Ascending aorta (tissue), 2 donors: ENCODE data around the gene NACAD. TPM values are rescaled to one million over a fixed set of nuclear protein-coding genes. Genes with fewer than 3 reads are reported as not detected.
"Not testable (repeated sequence)": the region's sequence is repeated elsewhere in the genome, so short reads cannot be mapped to it uniquely, and the experiment has no call there.

Experiments used
- DNase-seq, 2 donors: peaks; one replicate each; pipeline ENCODE4 v3.0.0-alpha.2; 2019; ENCODE audit warnings: low spot score in 2 of 2
- H3K27ac ChIP-seq, 2 donors: fragments of 200-600 bp; sonication (generic); one replicate each; pipeline ENCODE4 v1.5.1; 2016 to 2017; ENCODE audit warnings: mild to moderate bottlenecking in 1 of 2
- H3K27me3 ChIP-seq: fragments of 200-600 bp; sonication (generic); one replicate; pipeline ENCODE4 v1.5.1; 2017
- H3K36me3 ChIP-seq, 2 donors: fragments of 200-600 bp; sonication (generic); one replicate each; pipeline ENCODE4 v1.5.1; 2016
- H3K4me1 ChIP-seq, 2 donors: fragments of 200-600 bp; sonication (generic); one replicate each; pipeline ENCODE4 v1.5.1; 2016 to 2017; ENCODE audit warnings: mild to moderate bottlenecking in 1 of 2
- H3K4me3 ChIP-seq, 2 donors: fragments of 200-600 bp; sonication (generic); one replicate each; pipeline ENCODE4 v1.5.1; 2016 to 2017; ENCODE audit warnings: mild to moderate bottlenecking in 1 of 2
- H3K9me3 ChIP-seq, 2 donors: fragments of 200-600 bp; sonication (generic); one replicate each; pipeline ENCODE4 v1.5.1; 2016
- intact Hi-C: fragments of 100-400 bp; cut with DNase I; formaldehyde crosslinking; loops from one replicate; pipeline ENCODE4 v1.15.1; 2023
- total RNA-seq: library from RNA; depleted of rRNA; stranded (reverse); fragments of >200 nt; gene quantifications from one replicate; pipeline ENCODE4 v1.1.0, GENCODE V29; 2016
- TF ChIP-seq, protein P1 (sequence below), 3 experiments: fragments of 200-600 bp in 2 of 3; fragments of 450-650 bp in 1 of 3; sonication (generic) in 2 of 3; IDR thresholded peaks; one replicate each; pipeline ENCODE4 v1.5.1; 2016 to 2019; ENCODE audit warnings: antibody characterized with exemption in 3 of 3, mild to moderate bottlenecking in 1 of 3, moderate library complexity in 1 of 3

The NACAD gene
- total RNA-seq, 1 donor from 2014 or later, result 7.1 TPM

DNA sequence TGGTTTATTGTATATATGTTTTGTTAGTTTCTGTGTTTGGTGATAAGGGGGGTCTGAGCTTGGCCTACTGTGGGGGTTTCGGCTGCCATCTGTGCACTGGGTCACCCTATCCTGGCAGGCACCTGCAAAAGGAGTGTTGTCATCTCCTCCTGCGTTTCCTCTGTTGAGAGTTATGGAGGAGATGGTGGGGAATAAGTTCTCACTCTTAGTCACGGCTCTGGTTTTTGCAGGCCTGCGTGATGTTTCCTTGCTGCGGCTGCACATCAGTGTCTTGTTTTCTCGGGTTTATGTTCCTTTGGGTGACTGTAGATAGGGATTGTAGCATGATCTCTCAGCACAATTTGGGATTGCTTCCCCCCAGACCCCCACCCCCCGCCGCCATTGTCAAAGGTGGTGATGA, 52.0 kb downstream of the NACAD start:
- intact Hi-C loops, result no loop called here
- Histone ChIP-seq H3K27me3 (no peaks in the 10 kb centered on the region), H3K9me3 (no peaks in the 10 kb centered on the region), H3K36me3 (peaks cover 17 to 19% of the 10 kb centered on the region in 2 donors), H3K4me1 (peaks cover 0 to 8% of the 10 kb centered on the region in 2 donors), H3K27ac (no peak overlapping the region), H3K4me3 (no peak overlapping the region)
- DNase-seq, result no peak
- TF ChIP-seq, protein P1, sequence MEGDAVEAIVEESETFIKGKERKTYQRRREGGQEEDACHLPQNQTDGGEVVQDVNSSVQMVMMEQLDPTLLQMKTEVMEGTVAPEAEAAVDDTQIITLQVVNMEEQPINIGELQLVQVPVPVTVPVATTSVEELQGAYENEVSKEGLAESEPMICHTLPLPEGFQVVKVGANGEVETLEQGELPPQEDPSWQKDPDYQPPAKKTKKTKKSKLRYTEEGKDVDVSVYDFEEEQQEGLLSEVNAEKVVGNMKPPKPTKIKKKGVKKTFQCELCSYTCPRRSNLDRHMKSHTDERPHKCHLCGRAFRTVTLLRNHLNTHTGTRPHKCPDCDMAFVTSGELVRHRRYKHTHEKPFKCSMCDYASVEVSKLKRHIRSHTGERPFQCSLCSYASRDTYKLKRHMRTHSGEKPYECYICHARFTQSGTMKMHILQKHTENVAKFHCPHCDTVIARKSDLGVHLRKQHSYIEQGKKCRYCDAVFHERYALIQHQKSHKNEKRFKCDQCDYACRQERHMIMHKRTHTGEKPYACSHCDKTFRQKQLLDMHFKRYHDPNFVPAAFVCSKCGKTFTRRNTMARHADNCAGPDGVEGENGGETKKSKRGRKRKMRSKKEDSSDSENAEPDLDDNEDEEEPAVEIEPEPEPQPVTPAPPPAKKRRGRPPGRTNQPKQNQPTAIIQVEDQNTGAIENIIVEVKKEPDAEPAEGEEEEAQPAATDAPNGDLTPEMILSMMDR (IDR thresholded peaks at IDR 0.05), result no peak

- intact Hi-C loops, result no loop called here
- TF ChIP-seq, protein P1 (IDR thresholded peaks at IDR 0.05), result no peak
- Histone ChIP-seq H3K36me3 (peaks cover 12 to 14% of the 10 kb centered on the region in 2 donors), H3K27me3 (no peaks in the 10 kb centered on the region), H3K4me3 (no peak overlapping the region), H3K27ac (no peak overlapping the region), H3K9me3 (no peaks in the 10 kb centered on the region), H3K4me1 (peaks cover 0 to 8% of the 10 kb centered on the region in 2 donors)
- no peak for DNase-seq
These were observed 52.5 kb downstream of the NACAD start for GRCh38 chr7:45036317-45036716.

DNA sequence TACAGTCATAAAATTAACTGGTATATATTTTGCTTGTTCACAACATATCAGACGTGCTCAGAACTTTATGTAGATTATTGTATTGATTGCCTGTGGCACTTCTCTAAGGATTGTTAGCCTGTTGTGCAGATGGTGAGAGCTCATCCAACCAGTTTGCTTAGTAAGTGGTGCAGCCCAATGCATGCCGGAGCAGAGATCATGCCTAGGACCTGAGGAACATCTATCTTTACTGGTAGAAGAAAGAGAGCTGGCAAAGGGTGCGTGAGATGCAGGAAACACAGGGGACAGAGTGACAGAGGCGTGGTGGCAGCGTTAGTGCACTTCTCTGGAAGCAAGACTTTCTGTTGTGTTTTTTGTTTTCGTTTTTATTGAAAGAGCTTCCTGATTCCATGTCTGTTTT, 52.9 kb downstream of the NACAD start:
- no peak for DNase-seq
- Histone ChIP-seq H3K27me3 (no peaks in the 10 kb centered on the region), H3K27ac (no peak overlapping the region), H3K9me3 (no peaks in the 10 kb centered on the region), H3K36me3 (peaks cover 10% of the 10 kb centered on the region in 2 donors), H3K4me3 (no peak overlapping the region), H3K4me1 (peaks cover 0 to 8% of the 10 kb centered on the region in 2 donors)
- intact Hi-C loops, result no loop called here
- TF ChIP-seq, protein P1 (IDR thresholded peaks at IDR 0.05), result no peak

- intact Hi-C loops, result no loop called here
- Histone ChIP-seq H3K27me3 (no peaks in the 10 kb centered on the region), H3K4me3 (no peak overlapping the region), H3K9me3 (no peaks in the 10 kb centered on the region), H3K4me1 (peaks cover 0 to 8% of the 10 kb centered on the region in 2 donors), H3K27ac (no peak overlapping the region), H3K36me3 (peaks cover 4 to 5% of the 10 kb centered on the region in 2 donors)
- no peak for DNase-seq
- TF ChIP-seq, protein P1 (IDR thresholded peaks at IDR 0.05), result no peak
These were observed 53.4 kb downstream of the NACAD start for GRCh38 chr7:45035371-45035770.

GRCh38 chr7:45034710-45035109, 54.1 kb downstream of the NACAD start:
- H3K4me1 ChIP-seq, H3K27ac ChIP-seq, H3K27me3 ChIP-seq, DNase-seq, H3K9me3 ChIP-seq, H3K36me3 ChIP-seq, H3K4me3 ChIP-seq, intact Hi-C loops: not testable (repeated sequence)

DNA sequence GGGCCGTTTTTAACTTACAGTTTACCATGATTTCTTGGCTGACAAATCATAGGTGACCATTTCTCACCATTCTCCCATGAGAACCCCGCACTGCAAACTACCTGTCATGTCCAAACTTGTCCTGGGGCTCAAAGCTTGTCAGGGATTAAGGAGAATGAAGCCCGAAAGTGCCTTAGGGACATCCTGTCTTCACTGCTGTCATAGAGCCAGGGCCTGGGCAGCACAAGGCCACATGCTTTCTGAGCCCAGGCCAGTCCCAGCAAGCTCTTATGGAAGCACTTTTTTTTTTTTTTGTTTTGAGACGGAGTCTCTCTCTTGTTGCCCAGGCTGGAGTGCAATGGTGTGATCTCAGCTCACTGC, 54.9 kb downstream of the NACAD start:
- peaks cover 0 to 8% of the 10 kb centered on the region in 2 donors for H3K4me1 ChIP-seq
- H3K27ac ChIP-seq, result peak overlapping the region; percentile 45 to 50

More for the DNA sequence above, 54.9 kb downstream of the NACAD start:
- H3K27me3 ChIP-seq, result no peaks in the 10 kb centered on the region
- DNase-seq, result no peak
- H3K36me3 ChIP-seq, result peaks cover 0 to 3% of the 10 kb centered on the region in 2 donors
- H3K9me3 ChIP-seq, result no peaks in the 10 kb centered on the region
- intact Hi-C loops, result no loop called here
- TF ChIP-seq, protein P1 (IDR thresholded peaks at IDR 0.05), result no peak
- H3K4me3 ChIP-seq, result no peak overlapping the region
